ENCODE data around the gene AHI1. TPM values are rescaled to one million over a fixed set of nuclear protein-coding genes. Genes with fewer than 3 reads are reported as not detected.

Gene AHI1
- total and polyA plus RNA-seq, 10 of the 15 experiments (the other 5 are each of a cell fraction or from before 2014, with no cell fraction given), result 3.2 to 9.5 (median 4.6) TPM

GRCh38 chr6:135274561-135275293 is 222.8 kb downstream of the AHI1 start:
- no peaks in the 10 kb centered on the region for H4K20me1 ChIP-seq (ENCODE audit: control insufficient read depth, insufficient read depth)
- H3K4me3 ChIP-seq, result no peak overlapping the region
- 9% methylated on average over 5 of the region's 5 CpGs for WGBS (ENCODE audit: insufficient coverage, insufficient replicate concordance, low lambda C conversion rate, missing lambda C conversion rate)
- in situ Hi-C loops (cut with MboI) (no loop called here), intact Hi-C loops (cut with micrococcal nuclease; ENCODE audit: unreplicated experiment) (no loop called here)
- ChIA-PET POLR2A (no interaction called here), SMC1A (ENCODE audit: uncharacterized antibody, unreplicated experiment) (interaction anchor here (0.9 to 1.7 kb wide), 3 partner anchors 48 to 148 kb away, joined by 3 to 6 read pairs (median 3); no protein-coding TSS in a partner anchor), RAD21 (ENCODE audit: unreplicated experiment) (interaction anchor here (0.7 to 1.4 kb wide), 2 partner anchors 148 to 299 kb away, joined by 3 read pairs; no protein-coding TSS in a partner anchor), CTCF (no interaction called here)
- no TSS peak for BruUV-seq (replicated peaks)
- no peak overlapping the region for H3K9ac ChIP-seq (ENCODE audit: control insufficient read depth, insufficient read depth, low read length)
- no peaks in the 10 kb centered on the region for H3K79me2 ChIP-seq (ENCODE audit: control insufficient read depth, insufficient read depth, low read length)
- H3K4me2 ChIP-seq (ENCODE audit: control insufficient read depth, insufficient read depth), result no peak overlapping the region; the same call in 1 of the 2 replicates
- DNase-seq (ENCODE audit: low read depth, low spot score), result no peak
- no peak overlapping the region for H3K27ac ChIP-seq (ENCODE audit: control insufficient read depth, insufficient read depth)
- no peaks in the 10 kb centered on the region for H3K27me3 ChIP-seq (replicated peaks in 1 of 2; ENCODE audit: control insufficient read depth in 2 of 2, insufficient read depth in 2 of 2, low read length in 1 of 2)
- no peak for FAIRE-seq
- no peaks in the 10 kb centered on the region for H3K36me3 ChIP-seq (ENCODE audit: control insufficient read depth in 2 of 2, insufficient read depth in 2 of 2, low read length in 1 of 2)
- H2AFZ ChIP-seq (ENCODE audit: control insufficient read depth, low read depth, low read length), result no peak overlapping the region
- peak; percentile 88 for ATAC-seq
- H3K4me1 ChIP-seq (ENCODE audit: control insufficient read depth, insufficient read depth, low read length), result peaks cover 3% of the 10 kb centered on the region; the same call in 1 of the 2 replicates
- no peaks in the 10 kb centered on the region for H3K9me3 ChIP-seq (replicated peaks; ENCODE audit: control insufficient read depth, insufficient read depth, low read length)
- no peak for TF ChIP-seq PML (IDR thresholded peaks at IDR 0.05; ENCODE audit: low read length)
- no peak for TF ChIP-seq IKZF2 (IDR thresholded peaks at IDR 0.05)
- TF ChIP-seq TCF12 (IDR thresholded peaks at IDR 0.05; ENCODE audit: low read depth, low read length), result no peak
- TF ChIP-seq ZNF217 (IDR thresholded peaks at IDR 0.05), result no peak
- TF ChIP-seq REST (IDR thresholded peaks at IDR 0.05; ENCODE audit: low read depth, low read length), result no peak
- no peak for TF ChIP-seq RELB (IDR thresholded peaks at IDR 0.05; ENCODE audit: low read depth)
- no peak for TF ChIP-seq USF1 (IDR thresholded peaks at IDR 0.05; ENCODE audit: borderline replicate concordance, extremely low read length, insufficient read depth, low read depth, low read length)
- no peak for TF ChIP-seq HSF1 (IDR thresholded peaks at IDR 0.05; ENCODE audit: low read depth, low read length)
- no peak for TF ChIP-seq DPF2 (IDR thresholded peaks at IDR 0.05)
- no peak for TF ChIP-seq CHD4 (IDR thresholded peaks at IDR 0.05)
- no peak for TF ChIP-seq BHLHE40 (IDR thresholded peaks at IDR 0.05; ENCODE audit: borderline replicate concordance in 1 of 2, low read depth in 2 of 2, low read length in 1 of 2)
- TF ChIP-seq CTCF (IDR thresholded peaks at IDR 0.05 in 2 of 3, conservative IDR thresholded peaks at IDR 0.05 in 1 of 3; ENCODE audit: control insufficient read depth in 2 of 3, extremely low read depth in 1 of 3, insufficient read depth in 1 of 3, low read depth in 3 of 3, low read length in 3 of 3), result no peak
- no peak for TF ChIP-seq RAD21 (IDR thresholded peaks at IDR 0.05; ENCODE audit: insufficient read depth, low read depth, low read length)

Measured in GM12878 (cell line).